ENCODE data around the gene CDKN1A. TPM values are rescaled to one million over a fixed set of nuclear protein-coding genes. Genes with fewer than 3 reads are reported as not detected.
A peak's percentile ranks its signal among the peaks of the same experiment; 100 is the strongest.

CDKN1A gene
- total and polyA plus RNA-seq, 9 donors = 82.1 to 305 (median 134) TPM

- intact Hi-C loops (cut with DNase I) = no loop called here
- WGBS, 3 donors = 6 to 21% (median 8%) methylated on average over 9 of the region's 9 CpGs
- H3K4me3 ChIP-seq = no peak overlapping the region
- H3K9me3 ChIP-seq = no peaks in the 10 kb centered on the region
- H3K27me3 ChIP-seq = no peaks in the 10 kb centered on the region
- peaks cover 17% of the 10 kb centered on the region for H3K4me1 ChIP-seq (ENCODE audit: insufficient read depth)
- TF ChIP-seq EP300 (IDR thresholded peaks at IDR 0.05) = no peak
- TF ChIP-seq, protein P1, sequence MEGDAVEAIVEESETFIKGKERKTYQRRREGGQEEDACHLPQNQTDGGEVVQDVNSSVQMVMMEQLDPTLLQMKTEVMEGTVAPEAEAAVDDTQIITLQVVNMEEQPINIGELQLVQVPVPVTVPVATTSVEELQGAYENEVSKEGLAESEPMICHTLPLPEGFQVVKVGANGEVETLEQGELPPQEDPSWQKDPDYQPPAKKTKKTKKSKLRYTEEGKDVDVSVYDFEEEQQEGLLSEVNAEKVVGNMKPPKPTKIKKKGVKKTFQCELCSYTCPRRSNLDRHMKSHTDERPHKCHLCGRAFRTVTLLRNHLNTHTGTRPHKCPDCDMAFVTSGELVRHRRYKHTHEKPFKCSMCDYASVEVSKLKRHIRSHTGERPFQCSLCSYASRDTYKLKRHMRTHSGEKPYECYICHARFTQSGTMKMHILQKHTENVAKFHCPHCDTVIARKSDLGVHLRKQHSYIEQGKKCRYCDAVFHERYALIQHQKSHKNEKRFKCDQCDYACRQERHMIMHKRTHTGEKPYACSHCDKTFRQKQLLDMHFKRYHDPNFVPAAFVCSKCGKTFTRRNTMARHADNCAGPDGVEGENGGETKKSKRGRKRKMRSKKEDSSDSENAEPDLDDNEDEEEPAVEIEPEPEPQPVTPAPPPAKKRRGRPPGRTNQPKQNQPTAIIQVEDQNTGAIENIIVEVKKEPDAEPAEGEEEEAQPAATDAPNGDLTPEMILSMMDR (IDR thresholded peaks at IDR 0.05) = no peak
- TF ChIP-seq POLR2A (IDR thresholded peaks at IDR 0.05) = no peak
- no peaks in the 10 kb centered on the region for H3K36me3 ChIP-seq
- H3K27ac ChIP-seq = peak overlapping the region; percentile 60 to 89
- DNase-seq = peak; percentile 91 to 94 (median 93)
These were observed 11.5 kb upstream of the CDKN1A start for GRCh38 chr6:36666826-36667591.

DNA sequence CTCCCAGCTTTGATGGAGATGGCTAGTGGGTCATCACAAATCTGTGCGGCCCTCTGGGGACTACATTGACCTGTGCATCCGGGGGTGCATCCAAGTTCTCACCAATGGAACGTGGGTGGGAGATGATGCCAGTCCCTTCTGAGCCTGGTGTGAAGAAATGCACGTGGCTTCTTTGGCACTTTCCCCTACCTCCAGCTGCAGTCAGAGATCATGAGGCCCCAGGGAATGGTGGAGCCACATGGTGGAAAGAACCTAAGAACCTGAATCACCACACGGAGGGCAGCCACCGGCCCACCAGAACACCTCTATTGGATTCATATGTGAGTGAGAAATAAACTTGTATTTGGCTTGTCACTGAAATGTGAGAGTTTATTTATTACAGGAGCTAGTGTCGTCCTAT, 9.9 kb upstream of the CDKN1A start:
- WGBS, 3 donors = 80 to 88% (median 85%) methylated on average over 7 of the region's 7 CpGs
- intact Hi-C loops (cut with DNase I) = no loop called here
- Histone ChIP-seq H3K9me3 (no peaks in the 10 kb centered on the region), H3K36me3 (no peaks in the 10 kb centered on the region), H3K27ac (peak overlapping the region in 1 of 2 donors; percentile 89), H3K4me1 (ENCODE audit: insufficient read depth) (peaks cover 17% of the 10 kb centered on the region), H3K27me3 (no peaks in the 10 kb centered on the region), H3K4me3 (no peak overlapping the region)
- no peak for DNase-seq
- TF ChIP-seq POLR2A (IDR thresholded peaks at IDR 0.05) (no peak), EP300 (IDR thresholded peaks at IDR 0.05) (no peak)
- TF ChIP-seq, protein P1 (IDR thresholded peaks at IDR 0.05) = no peak

DNA sequence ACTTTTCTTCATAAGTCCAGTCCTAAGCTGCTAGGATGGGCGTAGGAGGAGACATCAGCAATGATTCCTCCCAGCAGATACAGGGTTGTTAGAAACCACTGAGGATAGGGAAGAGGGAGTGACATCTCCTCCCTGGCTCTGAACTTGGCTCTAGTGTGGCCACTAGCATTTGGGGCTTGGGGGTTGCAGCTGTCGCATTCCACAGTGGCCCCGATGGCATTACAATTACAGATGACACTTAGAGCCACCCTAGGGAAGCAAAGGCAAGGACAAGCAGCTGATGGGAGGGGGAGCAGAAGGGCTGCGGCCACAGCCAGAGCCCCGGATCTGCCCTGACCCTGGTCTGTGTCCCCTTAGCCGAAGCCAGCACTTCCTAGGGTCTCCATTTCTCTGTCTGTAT, 9.5 kb upstream of the CDKN1A start:
- WGBS, 3 donors = 79 to 90% (median 82%) methylated on average over 6 of the region's 6 CpGs

DNA sequence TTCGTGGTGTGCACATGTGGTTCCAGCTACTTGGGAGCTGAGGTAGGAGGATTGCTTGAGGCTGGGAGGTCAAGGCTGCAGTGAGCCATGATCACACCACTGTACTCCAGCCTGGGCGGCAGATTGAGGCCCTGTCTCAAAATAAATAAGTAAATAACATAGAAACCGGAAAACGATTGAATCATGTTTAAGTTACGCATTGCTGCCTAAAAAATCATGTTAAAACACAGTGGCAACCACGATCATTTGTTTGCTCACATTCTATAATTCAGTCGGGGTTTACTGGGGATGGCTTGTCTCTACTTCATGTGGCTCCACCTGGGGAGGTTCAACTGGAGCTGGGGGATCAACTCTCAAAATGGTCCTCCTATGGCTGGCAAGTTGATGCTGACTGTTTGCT, 8.2 kb upstream of the CDKN1A start:
- H3K9me3 ChIP-seq = no peaks in the 10 kb centered on the region
- intact Hi-C loops (cut with DNase I) = loop anchor here in 1 of 4 donors (5.0 kb wide), 1 partner anchor 33 kb away; no protein-coding TSS in a partner anchor
- H3K36me3 ChIP-seq = no peaks in the 10 kb centered on the region
- TF ChIP-seq, protein P1 (IDR thresholded peaks at IDR 0.05) = no peak
- TF ChIP-seq EP300 (IDR thresholded peaks at IDR 0.05) = no peak
- no peak for TF ChIP-seq POLR2A (IDR thresholded peaks at IDR 0.05)
- H3K27me3 ChIP-seq = no peaks in the 10 kb centered on the region
- peaks cover 17% of the 10 kb centered on the region for H3K4me1 ChIP-seq (ENCODE audit: insufficient read depth)
- H3K4me3 ChIP-seq = no peak overlapping the region
- 53 to 60% (median 58%) methylated on average over 7 of the region's 7 CpGs for WGBS, 3 donors
- DNase-seq = no peak
- no peak overlapping the region for H3K27ac ChIP-seq

More for the DNA sequence above, 9.5 kb upstream of the CDKN1A start:
- H3K27me3 ChIP-seq = no peaks in the 10 kb centered on the region
- peaks cover 17% of the 10 kb centered on the region for H3K4me1 ChIP-seq (ENCODE audit: insufficient read depth)
- intact Hi-C loops (cut with DNase I) = no loop called here
- no peak overlapping the region for H3K27ac ChIP-seq
- no peaks in the 10 kb centered on the region for H3K9me3 ChIP-seq
- H3K4me3 ChIP-seq = no peak overlapping the region
- H3K36me3 ChIP-seq = no peaks in the 10 kb centered on the region
- no peak for DNase-seq
- TF ChIP-seq EP300 (IDR thresholded peaks at IDR 0.05) (no peak), POLR2A (IDR thresholded peaks at IDR 0.05) (no peak)
- TF ChIP-seq, protein P1 (IDR thresholded peaks at IDR 0.05) = no peak

All from ovary (tissue), 9 donors.